ENCODE results near the gene TMEM43.

TMEM43 gene

DNA sequence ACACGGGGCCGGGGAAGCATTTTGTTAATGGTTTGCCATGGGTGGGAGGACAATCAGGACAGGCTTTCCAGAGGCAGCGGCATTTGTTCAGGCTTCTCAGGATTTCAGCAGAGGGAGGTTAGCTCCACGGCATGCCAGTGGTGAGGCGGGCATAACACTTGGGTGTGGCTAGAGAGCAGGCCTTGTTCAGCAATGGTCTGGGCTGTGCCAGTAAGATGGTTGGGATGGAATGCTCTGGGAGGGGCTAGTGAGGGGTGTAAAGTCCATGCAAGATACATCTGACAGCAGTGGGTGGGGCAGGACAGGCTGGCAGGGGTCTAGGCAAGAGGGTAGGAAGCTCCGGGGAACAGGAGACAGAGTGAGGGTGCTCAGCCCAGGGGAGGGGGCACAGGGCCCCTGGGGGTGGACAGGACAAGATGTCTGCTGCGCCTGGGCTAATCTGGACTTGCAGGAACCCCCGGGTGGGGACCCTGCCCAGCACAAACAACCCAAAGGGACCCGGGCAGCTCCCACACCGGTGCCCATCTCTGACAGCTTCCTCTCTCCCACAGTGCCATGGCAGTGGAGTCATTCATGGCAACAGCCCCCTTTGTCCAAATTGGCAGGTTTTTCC lies 8.4 kb downstream of the TMEM43 start:
- no peaks in the 10 kb centered on the region for H3K4me1 ChIP-seq (ENCODE audit: control insufficient read depth, low read depth, low read length)
- no peaks in the 10 kb centered on the region for H3K9me3 ChIP-seq (ENCODE audit: control insufficient read depth, low read depth, low read length)
- peaks cover 63% of the 10 kb centered on the region for H3K36me3 ChIP-seq (ENCODE audit: control insufficient read depth, low read depth, low read length)
- no peak overlapping the region for H3K9ac ChIP-seq (ENCODE audit: low read length)
- H3K27me3 ChIP-seq (ENCODE audit: control insufficient read depth, insufficient read depth, low read length): no peaks in the 10 kb centered on the region
- no peak overlapping the region for H3K27ac ChIP-seq (ENCODE audit: low read length)
- H3K4me3 ChIP-seq (ENCODE audit: low read length): no peak overlapping the region

DNA sequence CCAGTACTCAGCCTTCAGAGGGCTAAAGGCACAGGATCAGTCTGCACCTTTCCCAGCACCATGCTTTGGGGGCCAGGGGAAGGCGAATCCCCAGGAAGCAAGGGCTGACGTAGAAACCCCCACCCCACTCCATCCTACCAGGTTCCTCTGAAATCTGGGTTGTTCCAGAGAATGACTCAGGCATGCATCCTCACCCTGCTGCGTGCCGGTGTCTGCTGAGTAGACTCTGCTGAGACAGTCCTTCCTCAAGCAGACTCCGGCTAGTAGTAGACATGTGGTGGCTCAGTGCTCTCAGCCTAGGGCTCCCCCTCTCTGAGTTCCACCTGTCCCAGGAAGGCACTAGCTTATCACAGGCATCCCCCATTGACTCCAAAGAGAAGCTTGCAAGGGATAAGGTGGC lies 9.0 kb downstream of the TMEM43 start:
- H3K9me3 ChIP-seq (ENCODE audit: control insufficient read depth, low read depth, low read length): no peaks in the 10 kb centered on the region
- H3K36me3 ChIP-seq (ENCODE audit: control insufficient read depth, low read depth, low read length): peaks cover 59% of the 10 kb centered on the region
- no peaks in the 10 kb centered on the region for H3K27me3 ChIP-seq (ENCODE audit: control insufficient read depth, insufficient read depth, low read length)
- H3K9ac ChIP-seq (ENCODE audit: low read length): no peak overlapping the region
- no peak overlapping the region for H3K27ac ChIP-seq (ENCODE audit: low read length)
- H3K4me3 ChIP-seq (ENCODE audit: low read length): no peak overlapping the region
- H3K4me1 ChIP-seq (ENCODE audit: control insufficient read depth, low read depth, low read length): no peaks in the 10 kb centered on the region

DNA sequence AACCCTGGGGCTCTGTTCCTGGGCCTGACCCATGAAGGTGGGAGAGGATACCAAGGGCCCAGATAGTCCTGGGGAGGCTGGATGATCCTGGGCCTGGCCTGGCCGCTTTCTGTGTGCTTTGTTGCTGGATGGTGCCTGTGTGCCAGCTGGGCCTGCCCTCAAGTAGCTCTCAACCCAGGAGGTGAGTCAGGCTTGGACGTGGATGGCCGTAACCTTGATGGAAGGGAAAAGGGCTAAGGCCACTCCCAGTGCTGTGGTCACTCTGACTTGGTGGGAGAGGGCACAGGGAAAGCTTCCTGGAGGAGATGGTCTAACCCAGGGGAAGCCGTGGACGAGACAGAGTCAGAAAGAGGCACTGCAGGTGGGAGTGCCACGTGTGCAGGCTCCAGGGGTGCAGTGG lies 9.4 kb downstream of the TMEM43 start:
- Histone ChIP-seq H3K4me1 (ENCODE audit: control insufficient read depth, low read depth, low read length) (no peaks in the 10 kb centered on the region), H3K27ac (ENCODE audit: low read length) (no peak overlapping the region), H3K36me3 (ENCODE audit: control insufficient read depth, low read depth, low read length) (peaks cover 58% of the 10 kb centered on the region)

DNA sequence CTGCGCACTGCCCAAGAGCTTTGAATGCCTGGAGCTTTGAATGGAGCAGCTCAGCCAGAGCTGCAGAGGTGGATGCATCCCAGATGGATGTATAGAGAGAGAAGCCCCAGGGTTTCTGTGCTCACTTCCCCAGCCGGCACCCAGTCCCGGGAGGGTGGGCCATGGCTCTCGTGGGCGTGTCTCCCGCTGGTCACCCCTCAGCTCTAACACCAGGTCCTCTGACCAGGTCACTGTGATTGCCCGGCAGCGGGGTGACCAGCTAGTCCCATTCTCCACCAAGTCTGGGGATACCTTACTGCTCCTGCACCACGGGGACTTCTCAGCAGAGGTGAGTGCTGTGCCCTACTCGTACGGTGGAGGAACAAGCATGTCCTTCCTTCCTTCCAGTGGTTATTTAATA lies 10.7 kb downstream of the TMEM43 start:
- Histone ChIP-seq H3K27me3 (ENCODE audit: control insufficient read depth, insufficient read depth, low read length) (no peaks in the 10 kb centered on the region), H3K9ac (ENCODE audit: low read length) (no peak overlapping the region), H3K9me3 (ENCODE audit: control insufficient read depth, low read depth, low read length) (no peaks in the 10 kb centered on the region), H3K4me1 (ENCODE audit: control insufficient read depth, low read depth, low read length) (no peaks in the 10 kb centered on the region), H3K27ac (ENCODE audit: low read length) (no peak overlapping the region), H3K4me3 (ENCODE audit: low read length) (no peak overlapping the region), H3K36me3 (ENCODE audit: control insufficient read depth, low read depth, low read length) (peaks cover 63% of the 10 kb centered on the region)

More for the DNA sequence above, 9.4 kb downstream of the TMEM43 start:
- no peak overlapping the region for H3K9ac ChIP-seq (ENCODE audit: low read length)
- no peaks in the 10 kb centered on the region for H3K9me3 ChIP-seq (ENCODE audit: control insufficient read depth, low read depth, low read length)
- H3K4me3 ChIP-seq (ENCODE audit: low read length): no peak overlapping the region
- H3K27me3 ChIP-seq (ENCODE audit: control insufficient read depth, insufficient read depth, low read length): no peaks in the 10 kb centered on the region

DNA sequence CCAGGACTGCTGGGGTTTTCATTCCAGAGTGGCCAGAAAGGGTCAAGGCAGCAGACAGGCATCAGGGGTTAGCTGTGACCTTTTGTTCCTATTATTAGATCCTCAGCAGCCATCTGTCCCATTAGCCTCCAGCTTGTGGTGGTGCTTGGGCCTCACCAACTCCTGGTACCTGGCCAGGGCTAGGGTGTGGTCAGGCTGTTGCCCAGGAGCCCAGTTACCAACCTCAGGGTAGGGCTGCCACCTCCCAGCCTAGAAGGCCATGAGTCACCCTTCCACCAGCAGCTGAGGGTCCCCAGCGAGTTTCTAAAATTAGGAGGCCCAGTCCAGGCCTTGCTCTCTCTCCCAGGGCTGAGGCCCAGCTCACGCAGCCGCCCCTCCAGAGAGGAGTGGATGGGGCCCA lies 12.2 kb downstream of the TMEM43 start:
- no peaks in the 10 kb centered on the region for H3K4me1 ChIP-seq (ENCODE audit: control insufficient read depth, low read depth, low read length)
- H3K27me3 ChIP-seq (ENCODE audit: control insufficient read depth, insufficient read depth, low read length): no peaks in the 10 kb centered on the region
- no peak overlapping the region for H3K27ac ChIP-seq (ENCODE audit: low read length)
- H3K9ac ChIP-seq (ENCODE audit: low read length): no peak overlapping the region
- peaks cover 51% of the 10 kb centered on the region for H3K36me3 ChIP-seq (ENCODE audit: control insufficient read depth, low read depth, low read length)
- no peaks in the 10 kb centered on the region for H3K9me3 ChIP-seq (ENCODE audit: control insufficient read depth, low read depth, low read length)
- H3K4me3 ChIP-seq (ENCODE audit: low read length): no peak overlapping the region

DNA sequence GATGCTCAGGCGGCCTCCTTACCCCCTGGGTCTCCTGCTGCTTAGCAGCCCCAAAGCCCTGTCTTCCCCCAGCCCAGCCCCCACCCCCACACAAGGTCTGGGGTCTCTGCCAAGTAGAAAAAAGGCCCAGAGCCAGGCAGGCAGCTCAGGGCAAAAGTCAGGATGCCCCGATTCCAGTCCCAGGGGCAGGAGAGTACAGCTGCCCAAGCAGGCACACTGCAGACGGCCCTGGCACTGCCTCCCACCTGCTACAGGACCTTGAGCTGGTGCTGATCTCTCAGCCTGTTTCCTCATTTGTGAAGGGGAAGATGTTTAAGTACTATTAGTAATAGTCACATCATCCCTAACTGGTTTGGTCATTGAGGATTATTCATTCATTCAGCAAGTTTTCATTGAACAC lies 12.6 kb downstream of the TMEM43 start:
- Histone ChIP-seq H3K4me3 (ENCODE audit: low read length) (no peak overlapping the region), H3K4me1 (ENCODE audit: control insufficient read depth, low read depth, low read length) (no peaks in the 10 kb centered on the region), H3K27me3 (ENCODE audit: control insufficient read depth, insufficient read depth, low read length) (no peaks in the 10 kb centered on the region), H3K36me3 (ENCODE audit: control insufficient read depth, low read depth, low read length) (peaks cover 53% of the 10 kb centered on the region), H3K9me3 (ENCODE audit: control insufficient read depth, low read depth, low read length) (no peaks in the 10 kb centered on the region), H3K27ac (ENCODE audit: low read length) (no peak overlapping the region), H3K9ac (ENCODE audit: low read length) (no peak overlapping the region)

DNA sequence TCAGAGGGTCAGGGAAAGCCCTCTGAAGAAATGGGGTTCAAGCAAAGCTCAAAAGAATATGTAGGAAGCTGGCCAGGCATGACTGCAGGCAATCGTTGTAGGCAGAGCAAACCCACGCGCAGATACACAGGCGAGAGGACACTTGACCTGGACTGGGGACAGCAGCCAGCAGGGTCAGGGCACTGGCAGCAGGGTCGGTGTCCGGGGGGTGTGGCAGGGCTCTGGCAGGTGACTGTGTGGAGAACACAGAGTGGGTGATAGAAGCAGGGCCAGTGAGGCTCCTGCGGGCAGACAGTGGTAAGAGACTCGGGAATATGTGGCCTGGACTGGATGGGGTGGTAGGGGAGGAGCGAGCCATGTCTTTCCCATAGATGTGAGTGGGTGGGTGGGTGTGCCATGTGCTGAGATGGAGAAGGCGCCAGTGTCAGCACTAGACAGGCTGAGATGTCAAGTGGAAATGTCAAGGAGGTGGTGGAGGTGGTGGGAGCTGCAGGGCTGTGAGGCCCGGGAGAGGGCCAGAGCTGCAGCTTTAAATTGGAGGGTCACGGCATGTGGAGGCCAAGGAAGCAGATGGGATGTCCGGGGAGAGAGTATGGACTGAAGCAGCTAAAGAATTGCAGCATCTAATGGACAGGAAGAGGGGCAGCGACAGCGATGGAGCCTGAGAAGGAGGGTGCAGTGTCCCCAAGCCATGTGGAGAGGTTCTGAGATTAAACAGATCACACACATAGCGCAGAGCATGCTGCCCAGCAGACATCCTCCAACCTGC lies 13.4 kb downstream of the TMEM43 start:
- H3K27me3 ChIP-seq (ENCODE audit: control insufficient read depth, insufficient read depth, low read length): no peaks in the 10 kb centered on the region
- H3K4me1 ChIP-seq (ENCODE audit: control insufficient read depth, low read depth, low read length): no peaks in the 10 kb centered on the region
- H3K4me3 ChIP-seq (ENCODE audit: low read length): no peak overlapping the region
- no peaks in the 10 kb centered on the region for H3K9me3 ChIP-seq (ENCODE audit: control insufficient read depth, low read depth, low read length)
- H3K36me3 ChIP-seq (ENCODE audit: control insufficient read depth, low read depth, low read length): peaks cover 45% of the 10 kb centered on the region
- H3K27ac ChIP-seq (ENCODE audit: low read length): no peak overlapping the region
- no peak overlapping the region for H3K9ac ChIP-seq (ENCODE audit: low read length)

DNA sequence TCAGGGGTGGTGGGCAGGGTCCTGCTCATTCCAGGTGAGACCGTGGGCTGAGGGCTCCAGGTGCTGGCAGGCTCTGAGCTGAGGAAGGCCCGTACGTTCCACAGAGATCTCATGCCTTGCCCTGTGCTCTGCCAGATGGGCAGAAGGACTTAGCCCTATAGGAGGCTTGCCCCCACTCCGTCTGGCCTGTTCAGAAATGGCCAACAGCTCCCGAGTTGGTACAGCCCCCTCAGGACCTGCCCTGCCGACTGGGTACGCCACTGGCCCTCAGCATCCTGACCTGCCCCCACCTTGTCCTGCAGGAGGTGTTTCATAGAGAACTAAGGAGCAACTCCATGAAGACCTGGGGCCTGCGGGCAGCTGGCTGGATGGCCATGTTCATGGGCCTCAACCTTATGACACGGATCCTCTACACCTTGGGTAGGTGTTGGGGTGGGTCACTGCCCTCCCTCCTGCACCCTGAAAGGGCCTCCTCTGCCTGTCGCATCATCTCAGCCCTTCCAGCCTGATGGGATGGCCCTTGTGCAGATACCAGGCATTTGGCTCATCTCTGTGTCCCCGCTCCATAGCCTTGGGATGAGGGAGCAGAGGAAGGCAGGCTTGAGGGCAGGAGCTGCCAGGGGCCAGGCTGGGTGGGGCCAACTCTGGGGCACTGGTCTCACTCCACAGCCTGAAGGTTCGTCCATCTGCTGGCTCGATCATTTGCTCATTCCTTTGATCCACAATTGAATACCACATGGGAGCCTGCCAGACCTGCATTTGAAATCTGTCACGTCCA lies 14.2 kb downstream of the TMEM43 start:
- Histone ChIP-seq H3K36me3 (ENCODE audit: control insufficient read depth, low read depth, low read length) (peaks cover 37% of the 10 kb centered on the region), H3K27ac (ENCODE audit: low read length) (no peak overlapping the region), H3K4me3 (ENCODE audit: low read length) (no peak overlapping the region), H3K9ac (ENCODE audit: low read length) (no peak overlapping the region), H3K9me3 (ENCODE audit: control insufficient read depth, low read depth, low read length) (no peaks in the 10 kb centered on the region), H3K4me1 (ENCODE audit: control insufficient read depth, low read depth, low read length) (peaks cover under 1% of the 10 kb centered on the region), H3K27me3 (ENCODE audit: control insufficient read depth, insufficient read depth, low read length) (no peaks in the 10 kb centered on the region)

DNA sequence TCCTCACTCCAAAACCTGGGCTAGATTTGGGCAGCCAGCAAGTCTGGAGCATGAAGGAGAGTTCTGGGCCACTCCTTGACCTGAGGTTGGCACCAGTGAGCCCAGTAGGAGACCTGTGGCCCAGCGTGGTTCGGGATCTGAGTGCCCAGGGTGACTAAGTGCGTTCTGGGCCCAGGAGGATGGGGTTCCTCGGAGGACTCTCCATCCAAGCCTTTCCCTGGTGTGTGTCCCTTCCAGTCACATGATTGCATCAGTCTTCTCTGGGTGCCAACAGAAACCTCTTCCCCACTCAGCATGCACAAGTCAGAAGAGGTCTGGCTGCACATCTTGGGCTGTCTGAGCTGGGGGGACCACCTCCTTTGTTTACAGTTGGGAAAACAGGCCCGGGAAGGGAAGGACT lies 14.9 kb downstream of the TMEM43 start:
- peaks cover 30% of the 10 kb centered on the region for H3K36me3 ChIP-seq (ENCODE audit: control insufficient read depth, low read depth, low read length)
- H3K9ac ChIP-seq (ENCODE audit: low read length): no peak overlapping the region
- no peaks in the 10 kb centered on the region for H3K9me3 ChIP-seq (ENCODE audit: control insufficient read depth, low read depth, low read length)
- no peak overlapping the region for H3K4me3 ChIP-seq (ENCODE audit: low read length)
- H3K27ac ChIP-seq (ENCODE audit: low read length): no peak overlapping the region
- H3K27me3 ChIP-seq (ENCODE audit: control insufficient read depth, insufficient read depth, low read length): no peaks in the 10 kb centered on the region
- peaks cover 5% of the 10 kb centered on the region for H3K4me1 ChIP-seq (ENCODE audit: control insufficient read depth, low read depth, low read length)

DNA sequence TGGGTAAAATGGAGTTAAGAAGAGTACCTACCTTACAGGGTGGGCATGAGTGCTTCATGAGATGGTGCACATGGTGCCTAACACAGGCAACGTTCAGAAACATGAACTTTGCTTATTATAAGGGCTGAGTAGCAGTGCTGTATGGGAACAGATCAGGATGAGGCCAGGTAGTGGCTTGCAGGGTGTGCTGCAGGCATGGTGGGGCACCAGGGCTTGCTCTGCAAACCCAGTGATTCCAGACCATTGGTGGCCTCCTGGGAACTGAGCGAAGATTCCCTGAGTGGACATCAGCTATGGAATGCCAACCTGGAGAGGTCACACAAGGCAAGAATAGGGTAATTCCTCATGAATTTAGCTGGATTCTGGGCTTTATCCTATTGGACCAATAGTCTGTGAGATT lies 15.8 kb downstream of the TMEM43 start:
- H3K27ac ChIP-seq (ENCODE audit: low read length): no peak overlapping the region
- H3K4me1 ChIP-seq (ENCODE audit: control insufficient read depth, low read depth, low read length): peaks cover 6% of the 10 kb centered on the region
- H3K27me3 ChIP-seq (ENCODE audit: control insufficient read depth, insufficient read depth, low read length): no peaks in the 10 kb centered on the region
- no peaks in the 10 kb centered on the region for H3K9me3 ChIP-seq (ENCODE audit: control insufficient read depth, low read depth, low read length)
- no peak overlapping the region for H3K9ac ChIP-seq (ENCODE audit: low read length)
- H3K4me3 ChIP-seq (ENCODE audit: low read length): no peak overlapping the region
- H3K36me3 ChIP-seq (ENCODE audit: control insufficient read depth, low read depth, low read length): peaks cover 25% of the 10 kb centered on the region

DNA sequence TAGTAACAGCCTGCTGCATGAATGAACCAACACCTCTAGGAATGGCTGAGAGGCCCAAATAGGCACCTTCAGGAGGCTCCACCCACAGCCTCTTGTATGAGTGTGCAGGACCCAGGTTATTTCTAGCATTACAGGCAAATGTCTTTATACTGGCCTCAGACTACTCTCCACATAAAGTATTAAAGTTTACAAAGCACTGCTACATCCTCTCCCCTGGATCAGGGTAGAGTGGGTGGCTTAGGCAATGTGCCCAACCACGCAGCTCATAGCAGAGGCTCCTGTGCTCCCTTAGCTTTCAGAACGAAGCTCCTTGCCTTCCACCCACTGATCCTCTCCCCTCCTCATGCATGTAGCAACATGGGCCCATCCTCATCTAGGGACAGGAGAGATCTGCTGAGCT lies 16.3 kb downstream of the TMEM43 start:
- Histone ChIP-seq H3K27me3 (ENCODE audit: control insufficient read depth, insufficient read depth, low read length) (no peaks in the 10 kb centered on the region), H3K4me1 (ENCODE audit: control insufficient read depth, low read depth, low read length) (peaks cover 6% of the 10 kb centered on the region), H3K27ac (ENCODE audit: low read length) (no peak overlapping the region), H3K9ac (ENCODE audit: low read length) (no peak overlapping the region), H3K36me3 (ENCODE audit: control insufficient read depth, low read depth, low read length) (peaks cover 20% of the 10 kb centered on the region), H3K4me3 (ENCODE audit: low read length) (no peak overlapping the region), H3K9me3 (ENCODE audit: control insufficient read depth, low read depth, low read length) (no peaks in the 10 kb centered on the region)
